Measurements from ENCODE around the gene RSAD2.

DNA sequence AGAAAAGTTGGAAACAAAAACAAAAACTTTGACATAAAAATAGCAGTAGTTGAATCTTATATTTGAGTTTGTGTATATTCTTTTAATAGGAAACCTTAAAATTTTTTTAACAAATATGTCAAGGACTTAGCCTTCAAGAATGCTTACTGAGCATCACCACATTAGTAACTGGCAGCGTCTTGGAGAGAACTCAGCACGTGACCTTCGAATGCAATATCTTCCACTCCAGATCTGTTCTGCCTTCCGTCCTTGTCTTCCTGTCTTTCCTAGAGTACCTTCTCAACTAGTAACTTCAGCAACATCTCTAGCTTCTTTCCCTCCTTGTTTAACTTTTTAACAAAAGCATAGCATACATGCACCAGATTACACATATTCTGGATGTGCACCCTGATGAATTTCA, 972 bp downstream of the RSAD2 start:
- TF ChIP-seq CTCF (IDR thresholded peaks at IDR 0.05; ENCODE audit: insufficient read depth, low read depth, low read length) (no peak), EZH2 (IDR thresholded peaks at IDR 0.05; ENCODE audit: insufficient read depth, low read length) (no peak)

All from astrocyte (in vitro differentiated cells and primary cell).